HG02973 (cell line): ENCODE results near the gene DYNC1LI1.
"Not testable (repeated sequence)": the region's sequence is repeated elsewhere in the genome, so short reads cannot be mapped to it uniquely, and the experiment has no call there.

Experiments
- ATAC-seq: cut with Tn5 transposase; IDR thresholded peaks from one replicate; pipeline ENCODE4 v1.9.1; 2021; ENCODE audit warnings: moderate library complexity; ENCODE audit not compliant: unreplicated experiment

DYNC1LI1 gene

GRCh38 chr3:32540899-32541298 is 29.8 kb downstream of the DYNC1LI1 start:
- ATAC-seq: no peak

GRCh38 chr3:32532434-32532833 is 38.2 kb downstream of the DYNC1LI1 start:
- no peak for ATAC-seq

GRCh38 chr3:32531010-32531647 is 39.5 kb downstream of the DYNC1LI1 start:
- no peak for ATAC-seq

GRCh38 chr3:32525720-32526119 is 44.9 kb downstream of the DYNC1LI1 start:
- ATAC-seq: no peak

- ATAC-seq: no peak
Observed at GRCh38 chr3:32522682-32523081, 48.0 kb downstream of the DYNC1LI1 start.

GRCh38 chr3:32518921-32519320 is 51.7 kb downstream of the DYNC1LI1 start:
- ATAC-seq: not testable (repeated sequence)

GRCh38 chr3:32516751-32517150 is 53.9 kb downstream of the DYNC1LI1 start:
- ATAC-seq: peak; percentile 16

GRCh38 chr3:32511005-32511404 is 59.7 kb downstream of the DYNC1LI1 start:
- ATAC-seq: no peak

GRCh38 chr3:32510075-32510724 is 60.5 kb downstream of the DYNC1LI1 start:
- peak; percentile 77 for ATAC-seq

- no peak for ATAC-seq
Observed at GRCh38 chr3:32508711-32509110, 61.9 kb downstream of the DYNC1LI1 start.

GRCh38 chr3:32506466-32506865 is 64.2 kb downstream of the DYNC1LI1 start:
- ATAC-seq: no peak

- no peak for ATAC-seq
Observed at GRCh38 chr3:32502946-32503286, 67.7 kb downstream of the DYNC1LI1 start.

GRCh38 chr3:32502118-32502945 is 68.3 kb downstream of the DYNC1LI1 start, which contains the start of gene CMTM6:
CMTM6 (minus strand) TSS chr3:32502852; CDS start chr3:32502745, 107 bp downstream.
- ATAC-seq: peak; percentile 77

GRCh38 chr3:32501783-32502117 is 68.9 kb downstream of the DYNC1LI1 start:
- no peak for ATAC-seq

- no peak for ATAC-seq
Observed at GRCh38 chr3:32500880-32501782, 69.5 kb downstream of the DYNC1LI1 start.

GRCh38 chr3:32500231-32500630 is 70.4 kb downstream of the DYNC1LI1 start:
- no peak for ATAC-seq

GRCh38 chr3:32499585-32499984 is 71.1 kb downstream of the DYNC1LI1 start:
- no peak for ATAC-seq

GRCh38 chr3:32498992-32499391 is 71.7 kb downstream of the DYNC1LI1 start:
- no peak for ATAC-seq

- ATAC-seq: no peak
Observed at GRCh38 chr3:32498252-32498651, 72.4 kb downstream of the DYNC1LI1 start.

- no peak for ATAC-seq
Observed at GRCh38 chr3:32495609-32496008, 75.0 kb downstream of the DYNC1LI1 start.

- no peak for ATAC-seq
Observed at GRCh38 chr3:32495085-32495484, 75.6 kb downstream of the DYNC1LI1 start.
